Upper lobe of right lung (tissue), 1 donor: ENCODE data around the gene DYRK1A. TPM values are rescaled to one million over a fixed set of nuclear protein-coding genes. Genes with fewer than 3 reads are reported as not detected.

ENCODE experiments used
- ATAC-seq: fragments of 200-7000 bp; cut with Tn5 transposase; one replicate; pipeline ENCODE4 v1.9.1; 2020; ENCODE audit warnings: mild to moderate bottlenecking, moderate library complexity
- DNase-seq: peaks from one replicate; pipeline ENCODE4 v3.0.0-alpha.2; 2020
- H3K27ac ChIP-seq: fragments of 200-600 bp; one replicate; pipeline ENCODE4 v1.8.0; 2022
- H3K27me3 ChIP-seq: fragments of 200-600 bp; one replicate; pipeline ENCODE4 v1.8.0; 2022; ENCODE audit warnings: mild to moderate bottlenecking
- H3K36me3 ChIP-seq: fragments of 200-600 bp; one replicate; pipeline ENCODE4 v1.8.0; 2022
- H3K4me1 ChIP-seq: fragments of 200-600 bp; one replicate; pipeline ENCODE4 v1.8.0; 2022
- H3K4me3 ChIP-seq: fragments of 200-600 bp; one replicate; pipeline ENCODE4 v1.8.0; 2022; ENCODE audit warnings: mild to moderate bottlenecking
- H3K9me3 ChIP-seq: fragments of 200-600 bp; one replicate; pipeline ENCODE4 v1.8.0; 2022
- intact Hi-C: fragments of 100-400 bp; cut with DNase I; formaldehyde crosslinking; loops from one replicate; pipeline ENCODE4 v1.11.0; 2022
- total RNA-seq: library from RNA; stranded (reverse); fragmentation: NEBNext Ultra II Directional; extraction: Animal tissue kit (Norgen Biotek cat#: 25700); gene quantifications from one replicate; pipeline ENCODE4 v1.2.1, GENCODE V29; 2021
- TF ChIP-seq, protein P1 (sequence below): fragments of 200-600 bp; IDR thresholded peaks from one replicate; pipeline ENCODE4 v1.8.0; 2022; ENCODE audit warnings: antibody characterized with exemption
- donor health status: DM: no; HTN: yes; CAD: no; lungs with severe emphysema.

The DYRK1A gene
- total RNA-seq, 1 donor from 2014 or later: 70.9 TPM

DNA sequence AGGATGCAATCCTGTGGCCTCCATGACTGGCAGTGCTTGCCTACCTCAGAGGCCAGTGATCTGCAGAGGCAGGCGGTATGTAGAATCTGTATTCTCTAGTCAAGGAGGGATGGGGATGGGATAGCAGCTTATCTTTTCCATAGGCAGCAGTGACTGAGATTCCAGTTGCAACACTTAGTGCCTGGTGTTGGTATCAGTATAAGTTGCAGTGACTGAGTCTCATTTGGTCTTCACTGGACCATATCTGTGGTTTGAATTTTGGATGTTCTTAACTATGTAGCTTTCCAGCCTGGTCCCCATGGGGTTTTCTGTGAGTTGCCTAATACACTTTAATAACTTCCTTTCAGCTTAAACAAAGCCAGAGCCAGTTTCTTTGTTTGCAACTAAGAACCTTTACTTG is 16.5 kb downstream of the DYRK1A start:
- ATAC-seq: no peak
- Histone ChIP-seq H3K4me3 (no peak overlapping the region), H3K36me3 (no peaks in the 10 kb centered on the region), H3K27me3 (no peaks in the 10 kb centered on the region), H3K9me3 (no peaks in the 10 kb centered on the region), H3K4me1 (peaks cover 61% of the 10 kb centered on the region), H3K27ac (no peak overlapping the region)
- no peak for DNase-seq
- intact Hi-C loops: no loop called here
- TF ChIP-seq, protein P1, sequence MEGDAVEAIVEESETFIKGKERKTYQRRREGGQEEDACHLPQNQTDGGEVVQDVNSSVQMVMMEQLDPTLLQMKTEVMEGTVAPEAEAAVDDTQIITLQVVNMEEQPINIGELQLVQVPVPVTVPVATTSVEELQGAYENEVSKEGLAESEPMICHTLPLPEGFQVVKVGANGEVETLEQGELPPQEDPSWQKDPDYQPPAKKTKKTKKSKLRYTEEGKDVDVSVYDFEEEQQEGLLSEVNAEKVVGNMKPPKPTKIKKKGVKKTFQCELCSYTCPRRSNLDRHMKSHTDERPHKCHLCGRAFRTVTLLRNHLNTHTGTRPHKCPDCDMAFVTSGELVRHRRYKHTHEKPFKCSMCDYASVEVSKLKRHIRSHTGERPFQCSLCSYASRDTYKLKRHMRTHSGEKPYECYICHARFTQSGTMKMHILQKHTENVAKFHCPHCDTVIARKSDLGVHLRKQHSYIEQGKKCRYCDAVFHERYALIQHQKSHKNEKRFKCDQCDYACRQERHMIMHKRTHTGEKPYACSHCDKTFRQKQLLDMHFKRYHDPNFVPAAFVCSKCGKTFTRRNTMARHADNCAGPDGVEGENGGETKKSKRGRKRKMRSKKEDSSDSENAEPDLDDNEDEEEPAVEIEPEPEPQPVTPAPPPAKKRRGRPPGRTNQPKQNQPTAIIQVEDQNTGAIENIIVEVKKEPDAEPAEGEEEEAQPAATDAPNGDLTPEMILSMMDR: no peak

DNA sequence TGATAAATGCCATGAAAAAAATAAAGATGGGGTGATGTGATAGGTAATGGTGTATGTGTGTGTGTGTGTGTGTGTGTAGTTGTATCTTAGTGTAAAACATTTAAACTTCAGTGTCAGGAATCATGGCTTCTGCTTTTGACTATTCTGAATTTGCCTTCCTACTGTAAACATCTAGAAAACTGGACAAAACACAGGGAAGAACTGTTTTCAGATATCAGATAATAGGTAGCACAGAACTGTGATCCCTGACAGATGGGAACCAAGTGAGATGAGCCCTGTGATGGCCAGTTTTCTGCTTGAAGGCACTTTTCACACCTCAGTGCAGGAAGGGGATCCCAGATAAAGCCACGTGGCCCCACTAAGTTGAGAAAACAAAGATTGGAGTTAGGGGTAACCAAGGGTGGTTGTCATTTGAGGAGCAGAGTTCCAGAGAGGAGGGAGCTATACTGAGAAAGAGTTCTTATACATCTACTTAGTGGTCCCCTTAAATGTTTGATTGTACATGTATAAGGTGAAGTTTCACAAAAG is 17.3 kb downstream of the DYRK1A start:
- intact Hi-C loops: no loop called here
- no peak overlapping the region for H3K27ac ChIP-seq

DNA sequence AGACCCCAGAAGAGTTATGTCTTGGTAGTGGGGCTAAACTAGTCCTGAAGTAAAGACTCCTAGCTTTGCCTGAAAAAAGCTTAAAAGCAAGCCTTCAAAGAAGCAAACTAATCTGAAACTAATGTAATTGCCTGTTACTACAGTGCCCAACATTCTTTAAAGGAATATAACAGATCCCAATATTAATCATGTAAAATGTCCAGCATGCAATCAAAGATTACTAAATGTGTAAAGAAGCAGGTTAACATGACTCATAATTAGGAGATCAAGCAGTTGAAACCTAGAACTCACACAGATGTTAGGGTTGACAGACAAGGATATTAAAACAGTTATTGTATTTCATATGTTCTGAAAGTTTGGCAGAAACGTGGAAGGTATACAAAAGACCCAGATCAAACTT is 17.8 kb downstream of the DYRK1A start:
- DNase-seq (no peak), ATAC-seq (no peak)
- TF ChIP-seq, protein P1: no peak
- H3K27ac ChIP-seq: no peak overlapping the region
- no peak overlapping the region for H3K4me3 ChIP-seq
- intact Hi-C loops: no loop called here
- no peaks in the 10 kb centered on the region for H3K27me3 ChIP-seq
- no peaks in the 10 kb centered on the region for H3K9me3 ChIP-seq
- H3K4me1 ChIP-seq: peaks cover 59% of the 10 kb centered on the region
- no peaks in the 10 kb centered on the region for H3K36me3 ChIP-seq

More for the DNA sequence above, 17.3 kb downstream of the DYRK1A start:
- TF ChIP-seq, protein P1: no peak
- ATAC-seq (no peak), DNase-seq (no peak)
- Histone ChIP-seq H3K36me3 (no peaks in the 10 kb centered on the region), H3K9me3 (no peaks in the 10 kb centered on the region), H3K4me3 (no peak overlapping the region), H3K27me3 (no peaks in the 10 kb centered on the region), H3K4me1 (peaks cover 59% of the 10 kb centered on the region)

DNA sequence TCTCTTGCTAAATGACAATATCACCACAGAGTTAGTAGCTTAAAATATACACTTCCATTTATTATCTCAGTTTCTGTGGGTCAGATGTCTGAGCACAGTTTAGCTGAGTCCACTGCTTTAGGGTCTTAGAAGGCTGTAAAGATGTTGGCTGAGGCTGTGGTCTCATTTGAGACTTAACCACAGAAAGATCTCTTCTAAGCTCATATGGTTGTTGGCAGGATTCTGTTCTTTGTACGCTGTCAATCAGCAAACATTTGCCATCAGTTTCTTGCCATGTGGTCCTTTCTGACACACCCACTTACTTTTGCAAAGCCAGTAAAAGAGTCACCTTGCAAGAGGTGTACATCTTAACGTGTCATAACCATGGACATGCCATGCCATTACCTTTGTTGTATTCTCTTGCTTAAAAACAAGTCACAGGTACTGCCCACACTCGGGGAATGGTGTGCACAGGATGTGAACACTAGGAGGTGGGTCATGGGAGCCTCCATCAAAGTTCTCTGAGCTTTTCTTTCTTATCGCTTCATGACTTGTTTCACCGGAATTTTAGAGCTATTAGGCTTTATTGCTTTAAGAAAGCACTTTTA is 18.7 kb downstream of the DYRK1A start:
- intact Hi-C loops: no loop called here
- Histone ChIP-seq H3K27me3 (no peaks in the 10 kb centered on the region), H3K9me3 (no peaks in the 10 kb centered on the region), H3K4me3 (no peak overlapping the region), H3K27ac (no peak overlapping the region), H3K36me3 (no peaks in the 10 kb centered on the region), H3K4me1 (peaks cover 59% of the 10 kb centered on the region)
- ATAC-seq (no peak), DNase-seq (no peak)
- TF ChIP-seq, protein P1: no peak

DNA sequence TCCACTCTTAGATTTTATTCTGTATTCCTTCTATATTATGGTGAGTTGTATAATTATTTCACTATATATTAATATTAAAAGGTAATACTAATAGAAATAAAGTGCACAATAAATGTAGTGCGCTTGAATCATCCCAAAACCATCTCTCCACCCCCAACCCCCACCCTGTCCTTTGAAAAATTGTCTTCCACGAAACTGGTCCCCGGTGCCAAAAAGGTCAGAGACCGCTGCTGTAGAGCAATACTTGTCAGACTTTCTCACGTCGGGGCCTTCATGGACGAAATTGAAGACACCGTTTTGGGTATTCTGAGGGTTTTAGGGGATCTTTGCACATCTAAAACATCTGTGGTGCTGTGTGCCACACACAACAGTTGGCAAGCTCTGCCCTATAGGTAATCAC is 19.6 kb downstream of the DYRK1A start:
- ATAC-seq (no peak), DNase-seq (no peak)
- Histone ChIP-seq H3K4me3 (no peak overlapping the region), H3K27me3 (no peaks in the 10 kb centered on the region), H3K4me1 (peaks cover 53% of the 10 kb centered on the region), H3K36me3 (no peaks in the 10 kb centered on the region), H3K9me3 (no peaks in the 10 kb centered on the region), H3K27ac (no peak overlapping the region)
- TF ChIP-seq, protein P1: no peak
- intact Hi-C loops: no loop called here

DNA sequence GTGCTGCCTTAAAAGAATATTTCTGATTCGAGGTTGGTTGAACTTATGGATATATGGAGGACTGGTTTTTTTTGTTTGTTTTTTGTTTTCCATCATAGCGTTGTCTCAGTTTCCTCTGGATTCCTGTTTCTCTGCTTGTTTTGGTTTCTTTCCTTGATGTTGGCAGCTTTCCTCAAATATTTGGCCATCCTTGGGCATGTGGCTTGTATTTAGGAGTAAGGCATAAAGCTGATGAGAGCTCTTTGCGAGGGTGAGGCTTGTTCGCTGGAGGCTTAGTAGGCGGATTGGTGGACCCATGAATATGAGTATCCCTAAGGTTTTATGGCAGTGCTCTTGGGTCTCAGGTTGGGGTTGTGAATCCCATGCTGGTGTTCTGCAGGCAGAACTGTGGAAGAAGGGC is 22.9 kb downstream of the DYRK1A start:
- H3K4me1 ChIP-seq: peaks cover 58% of the 10 kb centered on the region
- no peaks in the 10 kb centered on the region for H3K9me3 ChIP-seq
- intact Hi-C loops: no loop called here
- DNase-seq (no peak), ATAC-seq (no peak)
- no peaks in the 10 kb centered on the region for H3K27me3 ChIP-seq
- H3K36me3 ChIP-seq: no peaks in the 10 kb centered on the region
- TF ChIP-seq, protein P1: no peak
- no peak overlapping the region for H3K4me3 ChIP-seq
- H3K27ac ChIP-seq: no peak overlapping the region
